ENCODE results near the gene CA5A. TPM values are rescaled to one million over a fixed set of nuclear protein-coding genes. Genes with fewer than 3 reads are reported as not detected.
"Not testable (repeated sequence)": the region's sequence is repeated elsewhere in the genome, so short reads cannot be mapped to it uniquely, and the experiment has no call there.

The CA5A gene
- total RNA-seq, 1 experiment from 2014 or later, result not detected

DNA sequence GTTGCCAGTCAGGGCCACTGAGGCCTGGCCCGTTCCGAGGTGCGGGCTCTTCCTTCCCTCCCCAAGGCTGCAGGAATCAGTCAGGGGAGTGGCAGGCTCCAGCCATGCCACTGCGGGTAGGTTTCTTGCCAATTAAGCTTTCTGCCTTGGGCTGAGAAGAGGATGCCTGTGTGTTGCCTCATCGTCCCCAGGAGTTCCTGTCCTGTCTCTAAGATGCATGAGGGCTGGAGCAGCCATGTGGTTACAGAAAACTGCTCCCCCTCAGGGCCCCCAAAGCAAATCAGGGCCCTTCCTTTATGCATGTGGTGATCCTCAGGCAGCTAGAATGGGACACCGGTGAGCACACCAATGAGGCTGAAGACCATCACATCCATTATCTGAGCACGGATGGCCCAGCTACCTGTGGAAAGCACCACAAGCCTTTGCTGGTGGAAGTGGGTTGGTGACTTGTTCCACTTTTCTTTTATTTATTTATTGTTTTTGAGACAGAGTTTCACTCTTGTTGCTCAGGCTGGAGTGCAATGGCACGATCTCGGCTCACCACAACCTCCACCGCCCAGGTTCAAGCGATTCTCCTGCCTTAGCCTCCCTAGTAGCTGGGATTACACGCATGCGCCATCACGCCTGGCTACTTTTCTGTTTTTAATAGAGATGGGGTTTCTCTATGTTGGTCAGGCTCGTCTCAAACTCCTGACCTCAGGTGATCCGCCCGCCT, 40.0 kb downstream of the CA5A start:
- DNase-seq; H3K36me3 Mint-ChIP-seq (ENCODE audit: insufficient read depth, unreplicated experiment); H3K27ac Mint-ChIP-seq (ENCODE audit: unreplicated experiment); H3K4me3 Mint-ChIP-seq (ENCODE audit: low read depth, unreplicated experiment); BruUV-seq (replicated peaks); intact Hi-C loops (cut with micrococcal nuclease; ENCODE audit: unreplicated experiment); H3K9me3 Mint-ChIP-seq (ENCODE audit: low read depth, unreplicated experiment): not testable (repeated sequence)
- H3K4me1 Mint-ChIP-seq (ENCODE audit: low read depth, unreplicated experiment), result peaks cover 13% of the 10 kb centered on the region
- peaks cover 16% of the 10 kb centered on the region for H3K27me3 Mint-ChIP-seq (ENCODE audit: unreplicated experiment)
- CTCF ChIA-PET, result interaction anchor here (0.6 kb wide), 1 partner anchor 107 kb away, joined by 4 read pairs; no protein-coding TSS in a partner anchor

DNA sequence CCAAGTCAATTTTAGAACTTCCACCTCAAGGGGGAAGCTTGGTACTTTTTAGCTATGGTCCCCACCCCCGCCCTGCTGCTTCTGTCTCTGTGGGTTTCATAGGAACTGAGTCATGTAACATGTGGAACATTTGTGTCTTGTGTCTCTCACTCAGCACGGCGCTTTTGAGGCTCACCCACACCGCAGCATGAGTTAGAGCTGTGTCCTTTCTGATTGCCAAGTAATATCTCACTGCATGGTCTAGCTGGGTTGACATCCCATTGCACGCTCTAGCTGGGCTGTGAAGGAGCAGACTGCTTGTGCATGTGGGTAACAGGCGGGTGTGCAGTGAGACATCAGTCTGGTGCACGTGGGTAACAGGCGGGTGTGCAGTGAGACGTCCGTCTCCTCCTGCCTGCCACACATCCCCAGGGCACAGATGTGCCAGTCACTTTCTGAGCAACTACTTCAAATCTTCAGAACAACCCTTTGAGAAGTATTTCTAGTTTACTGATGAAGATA, 40.6 kb downstream of the CA5A start:
- DNase-seq, result no peak
- H3K9me3 Mint-ChIP-seq (ENCODE audit: low read depth, unreplicated experiment), result no peaks in the 10 kb centered on the region
- TF ChIP-seq, protein P1, sequence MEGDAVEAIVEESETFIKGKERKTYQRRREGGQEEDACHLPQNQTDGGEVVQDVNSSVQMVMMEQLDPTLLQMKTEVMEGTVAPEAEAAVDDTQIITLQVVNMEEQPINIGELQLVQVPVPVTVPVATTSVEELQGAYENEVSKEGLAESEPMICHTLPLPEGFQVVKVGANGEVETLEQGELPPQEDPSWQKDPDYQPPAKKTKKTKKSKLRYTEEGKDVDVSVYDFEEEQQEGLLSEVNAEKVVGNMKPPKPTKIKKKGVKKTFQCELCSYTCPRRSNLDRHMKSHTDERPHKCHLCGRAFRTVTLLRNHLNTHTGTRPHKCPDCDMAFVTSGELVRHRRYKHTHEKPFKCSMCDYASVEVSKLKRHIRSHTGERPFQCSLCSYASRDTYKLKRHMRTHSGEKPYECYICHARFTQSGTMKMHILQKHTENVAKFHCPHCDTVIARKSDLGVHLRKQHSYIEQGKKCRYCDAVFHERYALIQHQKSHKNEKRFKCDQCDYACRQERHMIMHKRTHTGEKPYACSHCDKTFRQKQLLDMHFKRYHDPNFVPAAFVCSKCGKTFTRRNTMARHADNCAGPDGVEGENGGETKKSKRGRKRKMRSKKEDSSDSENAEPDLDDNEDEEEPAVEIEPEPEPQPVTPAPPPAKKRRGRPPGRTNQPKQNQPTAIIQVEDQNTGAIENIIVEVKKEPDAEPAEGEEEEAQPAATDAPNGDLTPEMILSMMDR (IDR thresholded peaks at IDR 0.05; ENCODE audit: unreplicated experiment), result no peak
- H3K27ac Mint-ChIP-seq (ENCODE audit: unreplicated experiment), result no peak overlapping the region
- no peaks in the 10 kb centered on the region for H3K36me3 Mint-ChIP-seq (ENCODE audit: insufficient read depth, unreplicated experiment)
- CTCF ChIA-PET, result interaction anchor here (0.6 kb wide), 1 partner anchor 106 kb away, joined by 4 read pairs; no protein-coding TSS in a partner anchor
- intact Hi-C loops (cut with micrococcal nuclease; ENCODE audit: unreplicated experiment), result no loop called here
- BruUV-seq (replicated peaks), result no TSS peak
- H3K27me3 Mint-ChIP-seq (ENCODE audit: unreplicated experiment), result peaks cover 16% of the 10 kb centered on the region
- H3K4me1 Mint-ChIP-seq (ENCODE audit: low read depth, unreplicated experiment), result peaks cover 6% of the 10 kb centered on the region
- H3K4me3 Mint-ChIP-seq (ENCODE audit: low read depth, unreplicated experiment), result no peak overlapping the region

DNA sequence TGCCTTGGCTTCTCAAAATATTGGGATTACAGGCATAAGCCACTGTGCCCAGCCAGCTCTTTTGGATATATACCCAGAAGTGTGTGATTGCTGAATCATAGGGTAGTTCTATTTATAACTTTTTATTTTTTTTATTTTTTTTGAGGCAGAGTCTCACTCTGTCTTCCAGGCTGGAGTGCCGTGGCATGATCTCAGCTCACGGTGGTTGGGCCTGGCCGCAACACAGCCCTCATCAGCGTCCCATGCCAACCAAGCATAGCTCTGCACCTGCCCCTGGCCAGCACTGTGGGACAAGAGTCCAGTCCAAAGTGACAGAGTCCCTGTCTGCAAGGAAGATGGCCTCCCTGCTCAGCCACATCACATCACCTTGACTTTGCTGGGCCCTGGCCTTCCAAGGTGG, 42.3 kb downstream of the CA5A start:
- H3K36me3 Mint-ChIP-seq (ENCODE audit: insufficient read depth, unreplicated experiment); CTCF ChIA-PET; DNase-seq; intact Hi-C loops (cut with micrococcal nuclease; ENCODE audit: unreplicated experiment); H3K4me3 Mint-ChIP-seq (ENCODE audit: low read depth, unreplicated experiment); H3K4me1 Mint-ChIP-seq (ENCODE audit: low read depth, unreplicated experiment); H3K9me3 Mint-ChIP-seq (ENCODE audit: low read depth, unreplicated experiment); BruUV-seq (replicated peaks); H3K27ac Mint-ChIP-seq (ENCODE audit: unreplicated experiment): not testable (repeated sequence)
- peaks cover 16% of the 10 kb centered on the region for H3K27me3 Mint-ChIP-seq (ENCODE audit: unreplicated experiment)

DNA sequence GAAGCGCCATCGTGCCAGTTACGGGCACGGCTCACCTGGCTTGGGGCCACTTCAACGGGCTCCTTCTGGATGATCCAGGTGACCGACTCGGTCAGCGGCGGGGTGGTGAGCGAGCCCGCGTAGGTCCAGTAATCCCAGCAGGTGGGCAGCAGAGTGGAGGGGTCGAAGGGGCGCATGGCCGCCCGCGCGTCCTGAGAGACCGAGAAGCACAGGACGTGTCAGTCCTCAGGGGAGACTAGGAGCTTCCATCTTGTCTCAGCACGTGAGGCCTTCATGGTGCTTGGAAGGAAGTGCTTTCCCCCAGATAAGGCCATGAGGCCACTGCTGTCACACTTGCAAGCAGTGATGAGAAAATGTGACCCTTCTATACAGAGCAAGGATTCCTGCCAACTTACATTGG, 44.6 kb downstream of the CA5A start:
- no peaks in the 10 kb centered on the region for H3K9me3 Mint-ChIP-seq (ENCODE audit: low read depth, unreplicated experiment)
- BruUV-seq (replicated peaks), result no TSS peak
- intact Hi-C loops (cut with micrococcal nuclease; ENCODE audit: unreplicated experiment), result no loop called here

DNA sequence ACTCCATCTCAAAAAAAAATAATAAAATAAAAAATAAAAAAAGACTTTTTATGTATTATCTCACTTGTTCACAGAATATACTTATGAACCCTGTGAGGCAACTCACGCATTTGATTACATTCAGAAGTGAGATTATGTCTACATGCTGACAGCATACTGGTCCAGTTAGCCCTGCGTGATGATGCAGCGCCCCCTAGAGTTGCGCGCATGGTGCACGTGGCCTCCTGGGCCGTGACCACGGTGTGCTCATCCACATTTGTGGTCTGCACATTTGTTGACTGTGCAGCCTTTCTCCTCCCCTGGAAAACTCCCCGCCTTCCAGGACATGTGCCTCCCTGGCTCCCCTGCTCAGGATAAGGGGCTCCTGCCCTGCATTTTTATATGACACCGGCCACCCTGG, 46.6 kb downstream of the CA5A start:
- H3K4me3 Mint-ChIP-seq (ENCODE audit: low read depth, unreplicated experiment); H3K27me3 Mint-ChIP-seq (ENCODE audit: unreplicated experiment); H3K27ac Mint-ChIP-seq (ENCODE audit: unreplicated experiment); intact Hi-C loops (cut with micrococcal nuclease; ENCODE audit: unreplicated experiment); H3K9me3 Mint-ChIP-seq (ENCODE audit: low read depth, unreplicated experiment); H3K36me3 Mint-ChIP-seq (ENCODE audit: insufficient read depth, unreplicated experiment); DNase-seq; CTCF ChIA-PET; BruUV-seq (replicated peaks): not testable (repeated sequence)
- TF ChIP-seq, protein P1 (IDR thresholded peaks at IDR 0.05; ENCODE audit: unreplicated experiment), result peak; percentile 28
- H3K4me1 Mint-ChIP-seq (ENCODE audit: low read depth, unreplicated experiment), result peaks cover 14% of the 10 kb centered on the region

More for the DNA sequence above, 44.6 kb downstream of the CA5A start:
- CTCF ChIA-PET, result no interaction called here
- H3K27me3 Mint-ChIP-seq (ENCODE audit: unreplicated experiment), result peaks cover 7% of the 10 kb centered on the region
- no peaks in the 10 kb centered on the region for H3K4me1 Mint-ChIP-seq (ENCODE audit: low read depth, unreplicated experiment)
- no peaks in the 10 kb centered on the region for H3K36me3 Mint-ChIP-seq (ENCODE audit: insufficient read depth, unreplicated experiment)
- DNase-seq, result no peak
- no peak overlapping the region for H3K4me3 Mint-ChIP-seq (ENCODE audit: low read depth, unreplicated experiment)
- no peak overlapping the region for H3K27ac Mint-ChIP-seq (ENCODE audit: unreplicated experiment)
- TF ChIP-seq, protein P1 (IDR thresholded peaks at IDR 0.05; ENCODE audit: unreplicated experiment), result no peak

DNA sequence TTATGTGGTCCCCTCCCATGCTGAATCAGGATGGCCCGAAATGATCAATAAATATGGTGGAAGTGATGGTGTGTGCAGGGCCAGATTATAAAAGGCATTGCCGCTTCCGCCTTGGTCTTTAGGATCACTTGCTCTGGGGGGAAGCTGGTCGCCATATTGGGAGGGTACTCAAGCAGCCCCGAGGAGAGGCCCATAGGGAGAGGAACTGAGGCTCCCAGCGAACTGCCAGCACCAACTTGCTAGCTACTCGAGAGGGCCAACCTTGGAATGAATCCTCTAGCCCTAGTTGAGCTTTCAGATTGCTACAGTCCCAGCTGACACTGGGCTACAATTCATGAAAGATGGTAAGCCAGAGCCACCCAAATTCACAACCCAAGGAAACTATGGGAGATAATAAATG, 48.0 kb downstream of the CA5A start:
- CTCF ChIA-PET, result interaction anchor here (0.5 to 0.7 kb wide), 2 partner anchors 34 to 549 kb away, joined by 3 to 4 read pairs; no protein-coding TSS in a partner anchor
- intact Hi-C loops (cut with micrococcal nuclease; ENCODE audit: unreplicated experiment); H3K27ac Mint-ChIP-seq (ENCODE audit: unreplicated experiment); H3K9me3 Mint-ChIP-seq (ENCODE audit: low read depth, unreplicated experiment); H3K4me3 Mint-ChIP-seq (ENCODE audit: low read depth, unreplicated experiment); H3K27me3 Mint-ChIP-seq (ENCODE audit: unreplicated experiment); BruUV-seq (replicated peaks); DNase-seq; H3K36me3 Mint-ChIP-seq (ENCODE audit: insufficient read depth, unreplicated experiment): not testable (repeated sequence)
- H3K4me1 Mint-ChIP-seq (ENCODE audit: low read depth, unreplicated experiment), result peaks cover 16% of the 10 kb centered on the region

DNA sequence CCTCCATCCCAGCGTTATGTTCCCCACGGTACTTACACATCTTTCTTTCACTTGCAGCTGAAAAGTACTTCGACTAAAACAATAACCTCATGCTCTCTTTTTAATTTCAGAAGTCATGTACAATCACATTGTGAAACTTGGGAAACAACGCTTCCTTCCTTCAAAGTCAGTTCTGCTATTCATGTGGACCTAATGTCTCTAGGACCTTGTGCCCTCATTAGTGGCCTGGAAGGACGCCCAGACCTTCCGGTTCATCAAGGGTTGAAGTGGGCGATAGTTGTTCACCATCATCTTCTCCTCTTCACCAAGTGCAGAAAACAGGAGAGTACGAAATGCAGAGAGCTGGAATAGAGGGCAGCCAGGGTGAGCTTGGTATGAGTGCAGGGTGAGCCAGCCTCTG, 48.4 kb downstream of the CA5A start:
- intact Hi-C loops (cut with micrococcal nuclease; ENCODE audit: unreplicated experiment), result not testable (repeated sequence)
- CTCF ChIA-PET, result interaction anchor here (0.5 to 0.7 kb wide), 2 partner anchors 33 to 550 kb away, joined by 3 to 4 read pairs; no protein-coding TSS in a partner anchor

More for the DNA sequence above, 48.4 kb downstream of the CA5A start:
- H3K9me3 Mint-ChIP-seq (ENCODE audit: low read depth, unreplicated experiment); H3K27ac Mint-ChIP-seq (ENCODE audit: unreplicated experiment); BruUV-seq (replicated peaks); H3K36me3 Mint-ChIP-seq (ENCODE audit: insufficient read depth, unreplicated experiment); H3K27me3 Mint-ChIP-seq (ENCODE audit: unreplicated experiment); H3K4me3 Mint-ChIP-seq (ENCODE audit: low read depth, unreplicated experiment); DNase-seq: not testable (repeated sequence)
- H3K4me1 Mint-ChIP-seq (ENCODE audit: low read depth, unreplicated experiment), result peaks cover 16% of the 10 kb centered on the region
